Superior temporal gyrus (tissue), 1 donor: Measurements from ENCODE around the gene PRR36.
"Not testable (repeated sequence)": the region's sequence is repeated elsewhere in the genome, so short reads cannot be mapped to it uniquely, and the experiment has no call there.

Source experiments
- DNase-seq: peaks from one replicate; pipeline ENCODE4 v3.0.0-alpha.2; 2016; ENCODE audit errors: extremely low spot score

The PRR36 gene

DNA sequence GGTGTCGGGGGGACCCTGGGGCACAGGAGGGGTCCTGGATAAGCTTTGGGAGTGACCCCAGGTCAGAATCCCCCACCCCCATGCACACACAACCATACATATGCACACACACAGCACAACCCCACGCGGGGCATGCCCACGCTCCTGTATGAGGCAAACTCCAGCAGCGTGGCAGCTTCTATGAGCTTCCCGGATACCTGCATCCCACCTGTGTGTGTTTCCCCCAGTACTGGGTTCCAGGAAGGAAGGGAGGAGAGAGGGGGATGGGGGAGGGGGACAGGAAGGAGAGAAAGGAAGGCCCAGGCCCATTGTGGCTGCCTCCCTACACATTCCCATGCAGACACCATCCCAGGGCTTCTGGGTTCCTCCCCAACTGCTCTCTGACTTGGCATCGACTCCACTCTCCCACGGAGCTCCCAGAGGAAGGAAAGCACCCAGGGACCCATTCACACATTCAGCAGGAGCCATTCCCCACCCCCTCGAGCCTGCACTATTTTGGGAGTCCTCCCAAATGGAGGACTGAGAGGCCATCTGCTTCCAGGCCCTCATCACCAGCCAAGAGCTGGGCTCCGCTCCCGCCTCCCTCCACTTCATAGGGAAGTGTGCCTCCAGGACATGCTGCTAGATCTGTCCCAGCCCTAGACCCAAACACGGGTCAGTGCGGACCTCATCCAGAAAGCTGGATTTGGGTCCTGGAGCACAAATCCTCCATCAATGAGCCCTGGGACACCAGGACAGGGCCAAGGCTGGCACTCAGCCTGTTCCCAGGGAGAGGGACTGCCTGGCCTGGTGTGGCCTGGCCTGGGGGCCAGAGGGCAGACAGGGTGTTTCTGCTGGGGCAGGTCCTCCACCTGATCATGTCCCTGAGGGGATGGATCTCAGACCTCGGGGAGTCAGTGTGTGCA lies 13.2 kb downstream of the PRR36 start:
- peak; percentile 70 for DNase-seq

DNA sequence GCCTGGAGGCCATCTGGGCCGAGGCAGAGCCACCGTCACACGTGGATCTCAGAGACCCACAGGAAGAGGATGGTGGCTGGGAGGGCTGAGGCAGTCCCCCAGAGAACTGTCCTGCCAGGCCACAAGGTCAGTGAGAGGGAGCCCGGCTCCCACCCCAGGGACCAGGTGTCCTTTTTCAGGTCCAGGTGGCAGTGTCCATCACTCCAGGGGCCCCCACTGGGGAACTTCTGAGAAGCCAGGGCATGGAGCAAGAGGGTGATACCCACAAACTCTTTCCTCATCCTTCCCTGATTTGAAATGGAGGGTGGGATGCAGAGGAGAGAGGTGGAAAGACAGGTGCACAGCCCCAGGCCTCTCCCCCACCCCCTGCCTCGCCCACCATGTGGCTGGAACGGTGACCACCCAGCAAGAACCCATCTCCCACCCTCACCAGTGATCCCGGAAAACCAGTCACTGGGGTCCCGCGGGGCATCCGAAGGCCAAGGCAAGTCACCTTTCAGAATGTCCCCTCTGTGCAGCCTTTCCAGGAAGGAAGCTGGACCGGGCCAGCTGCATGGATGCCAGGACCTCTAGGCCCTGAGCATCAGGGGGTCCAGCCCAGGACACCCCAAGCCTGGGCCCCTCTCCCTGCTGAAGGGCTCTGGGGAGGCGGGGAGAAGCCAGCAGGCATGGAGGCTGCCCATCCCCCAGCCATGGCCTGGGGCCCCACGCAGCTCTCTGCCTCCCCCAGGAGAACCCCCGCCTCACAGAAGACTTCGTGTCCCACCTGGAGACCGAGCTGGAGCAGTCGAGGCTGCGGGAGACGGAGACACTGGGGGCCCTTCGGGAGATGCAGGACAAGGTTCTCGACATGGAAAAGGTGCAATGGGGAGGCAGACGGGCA lies 14.1 kb downstream of the PRR36 start:
- DNase-seq = no peak

DNA sequence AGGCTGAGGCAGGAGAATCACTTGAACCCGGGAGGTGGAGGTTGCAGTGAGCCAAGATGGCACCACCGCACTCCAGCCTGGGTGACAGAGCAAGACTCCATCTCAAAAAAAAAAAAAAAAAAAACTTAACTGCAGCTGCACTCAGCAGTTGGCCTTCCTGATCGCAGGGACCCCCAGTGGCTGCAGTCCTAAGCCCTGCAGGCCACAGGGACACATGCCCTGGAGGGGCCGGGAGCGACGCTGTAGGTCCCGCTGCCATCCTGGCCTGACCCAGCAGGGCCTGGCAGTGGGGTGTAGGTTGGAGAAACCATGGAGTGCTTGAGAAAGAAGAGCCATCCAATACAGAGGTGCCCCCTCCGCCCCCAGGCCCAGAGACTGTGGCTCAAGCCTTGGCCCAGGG lies 15.1 kb downstream of the PRR36 start:
- not testable (repeated sequence) for DNase-seq

DNA sequence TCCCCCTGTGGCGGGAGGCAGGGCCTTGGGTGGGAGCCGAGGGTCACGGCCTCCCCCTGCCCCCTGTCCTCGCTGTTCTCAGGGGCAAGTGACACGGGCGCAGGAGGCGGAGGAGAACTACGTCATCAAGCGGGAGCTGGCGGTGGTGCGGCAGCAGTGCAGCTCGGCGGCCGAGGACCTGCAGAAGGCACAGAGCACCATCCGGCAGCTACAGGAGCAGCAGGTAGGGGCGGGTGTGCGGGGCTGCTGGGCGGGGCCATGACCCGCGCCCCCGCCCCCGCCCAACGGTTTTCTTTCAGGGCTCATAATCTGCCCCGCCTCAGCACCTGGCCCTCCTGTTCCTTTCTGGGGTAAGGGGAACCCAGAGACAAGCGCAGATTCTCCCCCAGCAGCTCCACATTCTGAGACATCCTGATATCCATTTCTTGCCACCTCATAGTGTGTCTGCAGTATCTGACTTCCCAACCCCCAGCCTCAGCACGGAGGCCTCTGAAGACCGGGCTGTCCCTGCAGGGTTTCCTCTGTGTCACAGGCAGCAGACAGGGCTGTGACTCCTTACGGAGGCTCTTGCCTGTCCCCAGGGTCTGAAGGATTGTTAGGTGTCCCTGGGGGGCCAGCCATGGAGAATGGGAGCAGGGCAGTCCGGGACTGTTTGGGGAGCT lies 15.9 kb downstream of the PRR36 start:
- no peak for DNase-seq

DNA sequence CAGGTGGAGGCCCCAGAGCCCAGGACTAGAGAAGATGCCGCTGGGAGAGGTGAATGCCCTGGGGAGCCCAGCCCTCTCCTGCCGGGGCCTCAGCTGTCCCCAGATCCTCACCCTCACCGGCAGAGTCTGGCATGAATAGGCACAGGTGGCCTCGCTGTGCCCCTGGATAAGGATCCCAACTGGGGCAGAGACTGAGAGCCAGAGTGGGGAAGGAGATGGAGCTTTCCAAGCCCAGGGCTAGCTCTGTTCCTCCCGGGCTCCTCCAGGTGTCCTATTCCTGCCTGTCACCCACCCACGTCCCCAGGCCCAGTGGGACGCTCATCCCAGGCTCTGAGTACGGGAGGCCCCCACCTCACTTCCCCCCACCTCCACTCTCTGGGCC lies 16.5 kb downstream of the PRR36 start:
- DNase-seq = no peak

DNA sequence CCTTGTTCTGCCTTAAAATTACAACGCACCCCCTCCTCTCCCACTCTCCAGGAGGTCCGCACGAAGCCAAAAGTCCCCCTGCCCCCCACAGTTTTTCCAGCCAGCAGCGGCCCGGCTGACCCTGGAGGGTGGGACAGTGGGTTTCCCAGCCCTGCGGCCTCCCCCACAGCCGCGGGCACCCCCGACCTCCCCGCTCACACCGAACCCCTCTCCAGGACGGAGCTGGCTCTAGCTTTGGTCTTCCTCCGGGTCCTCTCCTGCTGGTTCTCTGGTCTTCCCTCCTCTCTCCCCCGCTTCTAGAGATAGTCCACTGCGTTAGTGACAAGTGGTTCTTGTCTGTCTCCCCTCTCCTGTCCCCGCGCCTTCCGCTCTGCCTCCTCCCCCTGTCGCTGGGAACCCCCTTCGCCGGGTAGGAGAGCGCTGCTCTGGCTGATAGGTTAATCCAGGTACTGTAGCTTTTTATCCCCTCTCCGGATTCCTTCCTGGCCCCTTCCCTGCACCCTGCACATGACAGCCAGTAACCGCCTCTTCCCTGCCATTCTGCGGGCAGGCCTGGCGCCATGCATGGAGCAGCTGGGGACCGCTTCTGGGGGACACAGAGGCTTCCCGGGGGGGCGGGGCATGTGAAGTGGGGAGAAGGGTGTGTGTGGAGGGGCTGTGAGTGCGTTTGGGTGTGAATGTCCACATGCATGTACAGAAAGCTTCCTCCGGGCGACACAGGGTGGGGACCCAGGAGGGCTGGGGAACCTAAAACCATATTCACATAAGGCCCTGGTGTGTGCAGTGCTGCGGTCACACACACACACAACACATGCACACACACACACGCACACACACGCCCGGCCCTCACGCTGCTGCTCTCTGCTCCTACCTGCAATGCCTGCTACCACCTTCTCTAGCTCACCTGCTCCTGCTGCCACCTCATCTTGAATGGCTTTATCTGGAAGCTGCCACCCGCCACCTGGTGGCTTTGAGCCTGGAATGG lies 17.2 kb downstream of the PRR36 start:
- DNase-seq = no peak

DNA sequence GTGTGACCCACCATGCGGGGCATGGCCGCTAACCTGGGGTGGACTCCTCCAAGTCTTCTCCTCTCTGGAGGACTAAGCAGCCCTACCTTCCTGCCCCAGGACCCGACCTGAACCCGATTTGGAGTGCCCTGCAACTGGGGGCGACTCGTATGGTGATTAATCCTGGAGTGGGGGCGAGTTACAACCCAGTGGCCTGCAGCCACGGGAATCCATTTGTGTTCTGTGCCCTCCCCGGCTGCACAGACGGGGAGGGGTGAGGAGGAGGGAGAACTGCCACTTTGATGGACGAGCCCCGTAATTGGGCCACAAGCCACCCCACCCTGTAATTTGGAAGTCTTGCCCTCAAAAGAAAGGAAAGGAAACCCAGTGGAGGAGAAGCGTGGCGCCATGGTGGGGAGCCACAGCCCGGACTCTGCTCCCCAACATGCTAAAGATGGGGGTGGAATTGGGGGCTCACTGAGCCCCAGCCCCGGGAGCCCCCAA lies 18.0 kb downstream of the PRR36 start:
- no peak for DNase-seq

DNA sequence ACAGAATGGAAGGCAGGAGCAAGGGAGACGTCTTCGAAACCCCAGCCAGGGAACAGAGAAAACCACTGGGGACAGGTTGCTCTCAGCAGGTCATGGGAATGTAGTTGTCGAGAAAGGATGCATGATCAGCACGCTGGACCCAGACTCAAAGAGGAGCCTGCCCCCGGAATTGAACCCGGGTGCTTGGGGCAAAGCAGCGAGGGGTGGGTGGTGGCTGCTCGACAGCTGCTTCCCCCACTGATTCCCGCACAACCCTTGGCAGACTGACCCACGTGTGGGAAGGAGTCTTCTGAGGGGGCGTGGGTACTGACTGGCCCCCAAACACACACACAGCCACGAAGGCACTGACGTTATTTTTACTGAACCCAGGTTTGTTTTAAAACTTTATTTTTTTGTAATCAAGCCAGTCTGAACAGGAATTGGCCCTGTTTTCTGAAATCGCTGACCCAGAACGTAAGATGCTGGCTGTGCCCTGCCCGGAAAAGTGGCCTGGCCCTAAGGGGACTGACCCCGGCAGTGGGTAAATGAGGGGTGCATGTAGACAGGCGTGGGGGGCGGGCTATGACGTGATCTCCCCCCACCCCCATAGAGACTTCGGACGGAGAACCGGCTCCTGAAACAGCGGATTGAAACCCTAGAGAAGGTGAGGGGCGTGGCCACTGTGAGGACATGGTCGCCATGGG lies 18.6 kb downstream of the PRR36 start:
- no peak for DNase-seq

DNA sequence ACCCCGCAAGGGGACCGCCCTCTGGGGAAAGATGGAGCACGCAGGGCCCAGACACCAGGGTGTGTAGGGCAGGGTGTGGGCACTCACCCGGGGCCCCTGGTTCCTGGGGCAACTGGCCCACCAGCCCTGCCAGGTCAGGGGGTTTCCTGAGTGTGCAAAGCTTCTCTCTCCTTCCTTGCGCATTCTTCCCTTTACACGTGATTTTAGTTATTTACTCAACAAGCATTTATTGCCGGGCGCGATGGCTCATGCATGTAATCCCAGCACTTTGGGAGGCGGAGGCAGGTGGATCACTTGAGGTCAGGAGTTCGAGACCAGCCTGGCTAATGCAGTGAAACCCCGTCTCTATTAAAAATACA lies 20.4 kb downstream of the PRR36 start:
- no peak for DNase-seq

DNA sequence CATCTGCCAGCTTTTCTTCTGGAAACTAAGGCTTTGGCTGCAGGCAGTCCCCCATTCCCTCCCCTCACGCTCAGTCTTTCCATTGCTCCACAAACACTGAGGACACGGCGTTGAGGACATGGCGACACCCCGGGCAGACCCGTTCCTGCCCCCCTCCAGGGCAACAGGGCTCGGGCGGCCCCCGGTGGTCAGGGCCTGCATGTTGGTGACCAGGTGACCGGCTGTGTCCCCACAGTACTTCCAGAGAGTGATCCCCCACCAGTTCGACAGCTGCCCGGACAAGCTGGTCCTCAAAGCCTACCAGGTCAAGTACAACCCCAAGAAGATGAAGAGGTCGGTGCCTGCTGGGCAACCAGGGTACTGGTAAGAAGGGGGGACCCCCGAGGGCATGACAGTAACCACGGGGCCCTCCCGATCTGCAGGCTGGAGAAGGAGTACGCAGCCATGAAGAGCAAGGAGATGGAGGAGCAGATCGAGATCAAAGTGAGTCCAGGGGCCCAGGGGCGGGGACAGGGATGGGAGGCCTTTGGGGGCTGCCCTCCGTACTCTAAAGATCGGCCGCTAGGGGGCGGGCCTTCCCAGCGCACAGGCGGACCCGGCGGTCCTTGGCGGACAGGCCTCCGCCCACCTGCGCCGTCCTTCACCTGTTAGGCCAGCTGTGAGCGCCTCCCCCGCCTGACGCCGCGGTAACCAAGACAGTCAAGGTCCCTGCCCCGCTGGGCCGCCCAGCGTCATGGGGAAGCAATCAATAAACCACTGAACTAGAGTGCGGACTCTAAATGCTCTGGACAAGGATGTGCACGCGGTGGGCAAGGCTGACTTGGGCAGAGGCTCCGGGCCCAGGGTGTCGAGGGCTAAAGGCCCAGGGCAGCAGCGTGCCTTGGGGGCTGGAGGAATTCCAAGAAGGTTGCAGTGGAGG lies 21.1 kb downstream of the PRR36 start:
- DNase-seq = peak; percentile 69

DNA sequence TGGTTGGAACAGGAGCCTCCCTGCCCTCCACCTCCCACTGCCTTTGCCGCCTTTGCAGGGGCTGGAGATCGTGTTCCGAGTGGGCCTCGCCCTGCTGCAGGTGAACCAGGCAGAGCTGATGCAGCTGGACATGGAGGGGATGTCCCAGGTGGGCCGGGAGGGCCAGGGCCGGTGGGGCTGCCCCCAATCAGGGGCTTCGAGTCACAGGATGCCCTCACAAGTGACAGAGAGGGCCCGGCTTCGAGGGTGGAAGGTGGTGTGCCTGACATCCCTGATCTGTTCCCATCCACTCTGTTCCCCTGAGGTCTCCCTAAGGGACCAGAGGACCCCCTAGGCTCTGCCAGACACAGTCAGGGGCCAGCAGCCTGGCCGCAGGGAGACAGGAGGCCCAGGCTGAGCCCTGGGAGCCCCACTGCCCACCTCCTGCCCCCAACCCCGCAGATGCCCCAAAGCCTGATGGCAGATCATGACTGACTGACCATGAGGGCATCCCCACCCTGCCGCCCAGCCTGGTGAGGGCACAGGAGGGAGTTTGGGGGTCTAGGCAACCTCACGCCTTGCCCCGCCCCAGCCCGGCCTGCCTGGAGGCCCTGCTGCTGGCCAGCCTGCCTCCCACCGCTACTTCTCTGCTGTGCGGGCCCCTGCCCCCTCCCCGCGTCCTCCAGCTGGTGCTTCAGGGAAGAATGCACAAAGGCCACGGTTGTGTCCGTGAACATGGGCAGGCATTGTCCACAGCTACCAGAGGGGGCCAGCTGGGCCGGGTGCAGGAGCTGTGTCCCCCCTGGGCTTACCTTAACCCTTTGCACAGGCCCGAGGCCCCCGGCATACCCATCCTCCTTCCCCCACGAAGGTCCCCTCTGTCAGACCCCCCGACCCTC lies 22.3 kb downstream of the PRR36 start:
- peak; percentile 92 for DNase-seq

DNA sequence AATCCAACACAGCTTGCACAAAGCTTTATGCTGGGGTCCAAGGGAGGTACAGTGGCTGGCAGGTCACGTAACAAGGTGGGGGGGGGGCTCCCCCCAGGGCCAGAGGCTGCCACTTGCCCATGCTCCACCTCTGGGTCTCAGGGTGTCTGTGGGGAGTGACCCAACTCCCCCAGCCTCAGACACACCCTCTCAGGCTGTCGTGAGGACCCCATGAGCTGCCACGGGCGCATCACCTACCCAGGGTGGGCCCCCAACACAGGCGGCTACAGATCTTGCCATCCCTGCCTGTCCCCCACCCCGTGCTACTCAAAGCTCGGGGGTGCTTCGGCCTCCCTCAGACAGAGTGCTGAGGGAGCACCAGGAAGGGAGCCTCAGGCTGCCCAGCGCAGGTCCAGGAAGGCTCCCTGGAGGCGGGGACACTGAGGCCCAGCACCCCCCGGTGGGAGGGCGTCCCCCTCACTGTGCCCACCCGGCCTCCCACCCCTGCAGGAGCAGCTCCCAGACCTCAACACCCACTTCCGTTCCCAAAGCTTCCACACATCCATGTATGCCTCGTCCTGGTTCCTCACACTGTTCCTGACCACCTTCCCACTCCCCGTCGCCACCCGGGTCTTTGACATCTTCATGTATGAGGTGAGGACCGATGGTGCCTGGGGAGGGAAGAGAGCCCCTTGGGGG lies 23.1 kb downstream of the PRR36 start:
- DNase-seq = no peak

DNA sequence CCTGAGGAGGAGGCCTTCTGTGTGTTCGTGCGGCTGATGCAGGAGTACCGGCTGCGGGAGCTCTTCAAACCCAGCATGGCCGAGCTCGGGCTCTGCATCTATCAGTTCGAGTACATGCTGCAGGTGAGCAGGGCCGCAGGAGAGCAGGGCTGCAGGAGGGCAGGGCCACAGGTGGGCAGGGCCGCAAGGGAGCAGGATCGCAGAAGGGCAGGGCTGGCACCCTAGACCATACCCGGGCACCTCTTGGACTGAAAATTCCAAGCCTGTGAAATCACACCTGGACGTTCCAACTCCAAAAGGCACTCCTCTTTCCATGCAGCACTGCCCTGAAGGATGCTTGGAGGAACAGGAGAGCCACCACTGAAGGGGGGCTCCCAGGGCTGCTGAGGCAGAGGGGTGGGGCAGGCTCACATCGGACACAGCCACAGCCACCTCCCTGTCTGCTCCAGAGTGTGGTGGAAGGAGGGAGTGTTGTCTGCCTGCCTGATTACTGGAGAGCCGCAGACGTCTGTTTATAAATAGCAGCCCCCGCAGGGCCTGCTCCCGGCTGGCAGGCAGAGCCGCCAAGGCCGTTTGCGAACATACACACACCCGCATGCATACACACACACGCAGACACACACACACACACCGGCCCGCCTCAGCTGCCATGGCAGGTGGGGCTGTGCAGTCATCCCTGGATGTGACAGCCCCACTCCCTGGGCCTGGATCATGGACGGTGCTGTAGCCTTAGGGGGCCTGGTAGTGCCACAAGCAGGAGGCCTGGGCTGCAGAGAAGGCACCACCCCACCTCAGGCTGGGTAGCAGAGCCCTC lies 24.0 kb downstream of the PRR36 start:
- DNase-seq = peak; percentile 52

DNA sequence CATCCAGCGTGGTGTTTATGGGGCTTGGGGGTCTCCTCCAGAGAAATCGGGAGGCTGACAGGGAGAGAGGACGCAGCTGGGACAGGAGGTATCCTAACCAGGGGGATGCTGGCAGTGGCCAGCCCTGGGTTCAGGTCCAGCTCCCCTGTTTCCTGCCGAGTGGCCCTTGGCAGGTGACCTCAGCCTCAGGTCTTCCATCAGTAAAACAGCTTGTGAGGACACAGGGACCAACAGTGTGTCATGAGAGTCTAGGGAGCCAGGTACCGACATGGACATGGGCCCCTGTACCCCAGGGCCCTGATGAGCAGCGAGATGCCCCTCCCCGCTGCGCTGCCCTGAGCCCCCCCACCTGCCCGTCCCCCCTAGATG lies 24.6 kb downstream of the PRR36 start:
- DNase-seq = no peak

DNA sequence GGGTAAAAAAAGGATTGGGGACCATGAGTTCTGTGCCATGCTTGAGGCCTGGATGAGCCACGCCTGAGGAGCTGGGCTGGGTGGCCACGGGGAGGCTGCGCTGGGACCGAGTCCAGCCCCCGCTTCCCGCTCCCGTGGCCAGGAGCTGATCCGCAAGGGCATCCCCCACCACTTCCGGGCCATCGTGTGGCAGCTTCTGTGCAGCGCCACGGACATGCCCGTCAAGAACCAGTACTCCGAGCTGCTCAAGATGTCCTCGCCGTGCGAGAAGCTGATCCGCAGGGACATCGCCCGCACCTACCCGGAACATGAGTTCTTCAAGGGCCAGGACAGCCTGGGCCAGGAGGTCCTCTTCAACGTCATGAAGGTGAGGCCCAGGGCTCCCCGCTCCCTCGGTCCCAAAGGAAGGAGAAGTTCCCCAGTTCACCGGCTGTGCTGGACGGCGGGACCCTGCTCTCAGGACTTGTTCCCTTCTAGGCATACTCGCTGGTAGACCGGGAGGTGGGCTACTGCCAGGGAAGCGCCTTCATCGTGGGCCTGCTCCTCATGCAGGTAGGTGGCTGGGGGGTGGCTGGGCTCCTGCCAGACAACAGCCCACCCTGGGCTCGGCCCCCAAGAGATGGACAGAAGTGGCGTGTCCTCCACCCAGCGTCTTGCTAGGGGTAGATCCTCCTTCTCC lies 25.3 kb downstream of the PRR36 start:
- DNase-seq = peak; percentile 61

DNA sequence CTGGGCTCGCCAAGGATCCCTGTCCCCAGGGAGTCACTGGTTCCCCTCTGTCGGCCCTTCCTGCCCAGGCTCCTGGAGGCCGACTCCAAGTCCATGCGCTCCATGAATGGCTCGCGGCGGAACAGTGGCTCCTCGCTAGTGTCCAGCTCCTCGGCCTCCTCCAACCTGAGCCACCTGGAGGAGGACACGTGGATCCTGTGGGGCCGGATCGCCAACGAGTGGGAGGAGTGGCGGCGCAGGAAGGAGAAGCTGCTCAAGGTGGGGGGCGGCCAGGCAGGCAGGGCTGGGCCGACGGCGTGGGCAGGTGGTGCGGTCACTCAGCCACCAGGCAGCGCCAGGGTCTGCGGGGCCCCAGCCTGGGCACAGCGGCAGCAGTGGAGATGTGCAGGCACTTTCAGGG lies 26.5 kb downstream of the PRR36 start:
- DNase-seq = no peak
